Measurements from ENCODE around the gene SRSF11.

DNA sequence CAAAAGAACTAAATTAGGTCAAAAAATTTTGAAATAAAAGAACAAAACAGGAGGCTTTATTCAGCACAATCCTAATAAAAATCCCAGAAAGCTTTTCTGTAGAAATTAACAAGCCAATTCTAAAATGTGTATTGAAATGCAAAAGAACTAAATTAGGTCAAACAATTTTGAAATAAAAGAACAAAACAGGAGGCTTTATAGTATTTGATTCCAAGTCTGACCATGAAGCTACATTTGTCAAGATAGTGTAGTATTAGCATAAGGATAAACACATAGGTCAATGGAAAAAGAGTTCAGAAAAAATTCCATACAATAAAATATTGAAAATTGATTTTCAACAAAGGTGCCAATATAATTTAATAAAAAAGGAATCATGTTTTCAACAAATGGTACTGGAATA, 26.6 kb upstream of the SRSF11 start:
- no peak for TF ChIP-seq EZH2 (IDR thresholded peaks at IDR 0.05; ENCODE audit: low read length)
- TF ChIP-seq, protein P1, sequence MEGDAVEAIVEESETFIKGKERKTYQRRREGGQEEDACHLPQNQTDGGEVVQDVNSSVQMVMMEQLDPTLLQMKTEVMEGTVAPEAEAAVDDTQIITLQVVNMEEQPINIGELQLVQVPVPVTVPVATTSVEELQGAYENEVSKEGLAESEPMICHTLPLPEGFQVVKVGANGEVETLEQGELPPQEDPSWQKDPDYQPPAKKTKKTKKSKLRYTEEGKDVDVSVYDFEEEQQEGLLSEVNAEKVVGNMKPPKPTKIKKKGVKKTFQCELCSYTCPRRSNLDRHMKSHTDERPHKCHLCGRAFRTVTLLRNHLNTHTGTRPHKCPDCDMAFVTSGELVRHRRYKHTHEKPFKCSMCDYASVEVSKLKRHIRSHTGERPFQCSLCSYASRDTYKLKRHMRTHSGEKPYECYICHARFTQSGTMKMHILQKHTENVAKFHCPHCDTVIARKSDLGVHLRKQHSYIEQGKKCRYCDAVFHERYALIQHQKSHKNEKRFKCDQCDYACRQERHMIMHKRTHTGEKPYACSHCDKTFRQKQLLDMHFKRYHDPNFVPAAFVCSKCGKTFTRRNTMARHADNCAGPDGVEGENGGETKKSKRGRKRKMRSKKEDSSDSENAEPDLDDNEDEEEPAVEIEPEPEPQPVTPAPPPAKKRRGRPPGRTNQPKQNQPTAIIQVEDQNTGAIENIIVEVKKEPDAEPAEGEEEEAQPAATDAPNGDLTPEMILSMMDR (optimal IDR thresholded peaks at IDR 0.05 in 1 of 3, IDR thresholded peaks at IDR 0.05 in 1 of 3, conservative IDR thresholded peaks at IDR 0.05 in 1 of 3; ENCODE audit: extremely low read depth in 1 of 3, insufficient read depth in 2 of 3, low read length in 3 of 3) = no peak

Measured in keratinocyte (primary cell).